SK-N-SH (cell line): ENCODE results near the gene ADGRB2. TPM values are rescaled to one million over a fixed set of nuclear protein-coding genes. Genes with fewer than 3 reads are reported as not detected.

Experiments
- CTCF ChIA-PET: fragments of 300-600, 350-600 bp; formaldehyde crosslinking; extraction: SDS; loops from one replicate; lab custom pipeline; 2021; lab: Yijun Ruan, JAX
- POLR2A ChIA-PET: fragments of 350-600 bp; sonication (Branson Sonifier 250); formaldehyde crosslinking; extraction: SDS; loops from one replicate; lab custom pipeline; 2020; ENCODE audit warnings: antibody characterized with exemption, inconsistent platforms; lab: Yijun Ruan, JAX
- DNase-seq: peaks from one replicate; pipeline ENCODE4 v3.0.0; 2012
- H2AFZ ChIP-seq: fragments of 200-600 bp; sonication (generic); 2 replicates; pipeline ENCODE4 v1.8.1; 2016; ENCODE audit warnings: antibody characterized with exemption, mild to moderate bottlenecking, low read depth
- H3F3A ChIP-seq: fragments of 200-600 bp; sonication (generic); replicated peaks from 2 replicates; pipeline ENCODE3; 2016; ENCODE audit warnings: antibody characterized with exemption, mild to moderate bottlenecking; ENCODE audit not compliant: insufficient read depth
- H3K27ac ChIP-seq, 2 experiments: fragments of 200-500 bp in 1 of 2; fragments of 200-600 bp in 1 of 2; sonication (Bioruptor generic) in 1 of 2; sonication (generic), shearing (Covaris generic) in 1 of 2; 2 replicates each; pipeline versions ENCODE4 v1.5.1 to v1.6.1; 2014 to 2016; ENCODE audit warnings: low read depth in 2 of 2, inconsistent platforms in 1 of 2, low read length in 1 of 2, mild to moderate bottlenecking in 1 of 2, mixed read lengths in 1 of 2
- H3K27me3 ChIP-seq: fragments of 200-600 bp; sonication (generic), shearing (Covaris generic); 2 replicates; pipeline ENCODE4 v1.6.1; 2016; ENCODE audit warnings: mixed run types; ENCODE audit not compliant: insufficient read depth
- H3K36me3 ChIP-seq, 2 experiments: fragments of 200-500 bp in 1 of 2; fragments of 200-600 bp in 1 of 2; sonication (Bioruptor generic) in 1 of 2; sonication (generic) in 1 of 2; replicated peaks in 1 of 2; 2 replicates each; pipeline versions ENCODE3 to v1.5.1; 2014 to 2016; ENCODE audit warnings: low read length in 1 of 2, mild to moderate bottlenecking in 1 of 2; ENCODE audit not compliant: insufficient read depth in 2 of 2, control insufficient read depth in 1 of 2
- H3K4me1 ChIP-seq, 2 experiments: fragments of 200-500 bp in 1 of 2; fragments of 200-600 bp in 1 of 2; sonication (Bioruptor generic) in 1 of 2; sonication (generic), shearing (Covaris generic) in 1 of 2; 2 replicates each; pipeline versions ENCODE4 v1.5.1 to v1.6.1; 2014 to 2016; ENCODE audit warnings: low read depth in 1 of 2, low read length in 1 of 2, mixed run types in 1 of 2; ENCODE audit not compliant: insufficient read depth in 2 of 2, control insufficient read depth in 1 of 2
- H3K4me2 ChIP-seq: fragments of 200-600 bp; sonication (generic), shearing (Covaris generic); 2 replicates; pipeline ENCODE4 v1.6.1; 2017; ENCODE audit warnings: mixed run types
- H3K4me3 ChIP-seq, 2 experiments: fragments of 200-500 bp in 1 of 2; fragments of 200-600 bp in 1 of 2; sonication (Bioruptor generic) in 1 of 2; sonication (generic), shearing (Covaris generic) in 1 of 2; 2 replicates each; pipeline versions ENCODE4 v1.5.1 to v1.8.1; 2014 to 2016; ENCODE audit warnings: low read depth in 2 of 2, inconsistent platforms in 1 of 2, low read length in 1 of 2, mild to moderate bottlenecking in 1 of 2, mixed read lengths in 1 of 2, moderate library complexity in 1 of 2
- H3K79me2 ChIP-seq: fragments of 200-600 bp; sonication (generic); 2 replicates; pipeline ENCODE4 v1.8.1; 2017; ENCODE audit warnings: mild to moderate bottlenecking; ENCODE audit not compliant: insufficient read depth
- H3K9ac ChIP-seq: fragments of 200-600 bp; sonication (generic); 2 replicates; pipeline ENCODE4 v1.6.1; 2017; ENCODE audit warnings: mixed run types
- H3K9me2 ChIP-seq: fragments of 200-600 bp; sonication (generic); 2 replicates; pipeline ENCODE4 v1.6.1; 2017; ENCODE audit warnings: mixed run types
- H3K9me3 ChIP-seq: fragments of 200-600 bp; sonication (generic); 2 replicates; pipeline ENCODE4 v1.6.1; 2017; ENCODE audit warnings: mixed run types, mild to moderate bottlenecking, moderate library complexity
- H4K20me1 ChIP-seq: fragments of 200-600 bp; sonication (generic); 2 replicates; pipeline ENCODE4 v1.6.1; 2017; ENCODE audit warnings: mild to moderate bottlenecking, mixed run types; ENCODE audit not compliant: insufficient read depth
- CHD2 ChIP-seq: fragments of 150-350 bp; IDR thresholded peaks from 2 replicates; pipeline ENCODE4 v1.6.1; 2018; ENCODE audit warnings: low read length; ENCODE audit not compliant: partially characterized antibody
- EZH2phosphoT487 ChIP-seq: fragments of 200-600 bp; sonication (generic); IDR thresholded peaks from 2 replicates; pipeline ENCODE4 v1.6.1; 2017; ENCODE audit warnings: low read depth, mixed run types, mild to moderate bottlenecking, antibody characterized with exemption, moderate library complexity, borderline replicate concordance
- FOSL2 ChIP-seq: IDR thresholded peaks from 2 replicates; pipeline ENCODE4 v1.4.0; 2012; ENCODE audit warnings: low read depth, mild to moderate bottlenecking, moderate library complexity, borderline replicate concordance
- FOXJ3 ChIP-seq: sonication (generic); formaldehyde crosslinking; IDR thresholded peaks from 2 replicates; pipeline ENCODE4 v1.5.1; 2020; ENCODE audit warnings: mild to moderate bottlenecking, missing genetic modification reagents
- NFIC ChIP-seq: IDR thresholded peaks from 2 replicates; pipeline ENCODE4 v1.4.0; 2012; ENCODE audit warnings: borderline replicate concordance
- POLR2AphosphoS5 ChIP-seq: IDR thresholded peaks from 2 replicates; pipeline ENCODE4 v1.6.1; 2012; ENCODE audit warnings: low read depth, low read length
- RFX5 ChIP-seq: IDR thresholded peaks from 2 replicates; pipeline ENCODE4 v1.6.1; 2012; ENCODE audit warnings: mild to moderate bottlenecking, improper control_type of control experiment, low read length
- SIN3A ChIP-seq: IDR thresholded peaks from 2 replicates; pipeline ENCODE4 v1.6.1; 2012; ENCODE audit warnings: low read depth, mild to moderate bottlenecking, low read length, moderate library complexity, borderline replicate concordance
- SMC3 ChIP-seq: IDR thresholded peaks from 2 replicates; pipeline ENCODE4 v1.6.1; 2012; ENCODE audit warnings: low read depth, low read length, improper control_type of control experiment
- TAF1 ChIP-seq: IDR thresholded peaks from 2 replicates; pipeline ENCODE4 v1.6.1; 2012; ENCODE audit warnings: low read depth, mild to moderate bottlenecking, low read length, moderate library complexity, borderline replicate concordance
- WGBS: methylation state at CpG from one replicate; pipeline ENCODE4 v1.1.6; 2017; ENCODE audit warnings: low lambda C conversion rate; 5-methylcytosine and 5-hydroxymethylcytosine counted together
- polyA plus RNA-seq, 3 experiments: library from polyadenylated mRNA; depleted of rRNA; stranded (reverse); fragments of >200 nt; gene quantifications; 2 replicates each; pipeline ENCODE4 v1.2.3, GENCODE V29; 2012
- TF ChIP-seq, protein P1 (sequence below): IDR thresholded peaks from 2 replicates; pipeline ENCODE4 v1.6.1; 2012; ENCODE audit warnings: mild to moderate bottlenecking, low read depth, low read length, moderate library complexity
- TF ChIP-seq, protein P2 (sequence below): fragments of 150-350 bp; IDR thresholded peaks from 2 replicates; pipeline ENCODE4 v1.6.1; 2017; ENCODE audit warnings: antibody characterized with exemption, low read length, low read depth, borderline replicate concordance
- TF ChIP-seq, protein P3 (sequence below): fragments of 200-600 bp; sonication (generic); IDR thresholded peaks from 2 replicates; pipeline ENCODE4 v1.6.1; 2017; ENCODE audit warnings: antibody characterized with exemption, mild to moderate bottlenecking, moderate library complexity

ADGRB2 gene
- polyA plus RNA-seq, 1 of the 3 experiments (the other 2 are of a cell fraction) = 13.0 TPM

DNA sequence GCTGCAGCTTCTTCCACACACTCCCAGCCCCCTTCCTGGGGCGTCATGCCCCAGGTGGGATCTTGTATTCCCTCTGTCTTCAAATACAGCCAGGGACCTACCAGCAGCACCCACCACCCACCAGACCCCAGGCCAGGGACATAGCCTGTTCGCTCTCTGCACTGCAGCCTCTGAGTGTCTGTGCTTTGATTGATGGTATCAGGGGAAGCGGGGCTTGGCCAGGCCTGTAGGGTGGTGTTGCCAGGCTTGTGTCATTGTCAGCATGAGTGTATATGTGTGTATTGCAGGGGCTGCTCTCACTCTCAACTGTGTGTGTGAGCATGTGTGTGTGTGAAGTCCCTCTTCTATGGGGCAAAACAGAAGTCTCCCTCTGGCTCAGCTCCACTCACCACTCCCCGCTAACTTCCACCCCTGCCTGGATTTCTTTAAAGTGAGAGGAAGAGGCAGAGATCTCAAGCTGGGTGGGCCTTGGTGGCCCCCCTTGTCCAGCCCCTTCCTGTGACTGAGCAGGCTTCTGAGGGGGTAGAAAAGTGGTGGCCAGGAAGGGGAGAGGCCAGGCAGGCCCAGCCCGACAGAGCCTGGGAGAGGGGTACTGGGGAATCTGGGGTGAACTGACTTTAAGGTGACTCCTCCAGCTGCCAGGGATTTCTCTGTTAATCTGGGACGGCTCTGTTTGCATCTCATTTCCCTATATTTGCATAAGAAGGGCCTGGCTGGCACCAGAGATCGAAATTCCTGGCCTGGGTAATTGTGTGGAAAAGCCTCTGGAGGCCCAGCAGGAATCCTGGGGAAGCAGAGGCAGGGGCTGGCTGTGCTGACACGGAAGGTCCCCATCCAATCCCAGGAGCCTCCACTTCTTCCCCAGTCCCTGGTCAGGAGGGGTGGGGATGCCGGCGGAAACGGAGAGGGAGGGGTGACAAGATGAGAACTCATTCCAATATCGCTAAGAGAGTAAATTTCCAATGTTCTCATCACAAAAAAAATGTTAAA is 18.6 kb upstream of the ADGRB2 start (continued):
- TF ChIP-seq POLR2AphosphoS5 (no peak), TAF1 (no peak), NFIC (no peak), EZH2phosphoT487 (no peak)
- TF ChIP-seq, protein P1, sequence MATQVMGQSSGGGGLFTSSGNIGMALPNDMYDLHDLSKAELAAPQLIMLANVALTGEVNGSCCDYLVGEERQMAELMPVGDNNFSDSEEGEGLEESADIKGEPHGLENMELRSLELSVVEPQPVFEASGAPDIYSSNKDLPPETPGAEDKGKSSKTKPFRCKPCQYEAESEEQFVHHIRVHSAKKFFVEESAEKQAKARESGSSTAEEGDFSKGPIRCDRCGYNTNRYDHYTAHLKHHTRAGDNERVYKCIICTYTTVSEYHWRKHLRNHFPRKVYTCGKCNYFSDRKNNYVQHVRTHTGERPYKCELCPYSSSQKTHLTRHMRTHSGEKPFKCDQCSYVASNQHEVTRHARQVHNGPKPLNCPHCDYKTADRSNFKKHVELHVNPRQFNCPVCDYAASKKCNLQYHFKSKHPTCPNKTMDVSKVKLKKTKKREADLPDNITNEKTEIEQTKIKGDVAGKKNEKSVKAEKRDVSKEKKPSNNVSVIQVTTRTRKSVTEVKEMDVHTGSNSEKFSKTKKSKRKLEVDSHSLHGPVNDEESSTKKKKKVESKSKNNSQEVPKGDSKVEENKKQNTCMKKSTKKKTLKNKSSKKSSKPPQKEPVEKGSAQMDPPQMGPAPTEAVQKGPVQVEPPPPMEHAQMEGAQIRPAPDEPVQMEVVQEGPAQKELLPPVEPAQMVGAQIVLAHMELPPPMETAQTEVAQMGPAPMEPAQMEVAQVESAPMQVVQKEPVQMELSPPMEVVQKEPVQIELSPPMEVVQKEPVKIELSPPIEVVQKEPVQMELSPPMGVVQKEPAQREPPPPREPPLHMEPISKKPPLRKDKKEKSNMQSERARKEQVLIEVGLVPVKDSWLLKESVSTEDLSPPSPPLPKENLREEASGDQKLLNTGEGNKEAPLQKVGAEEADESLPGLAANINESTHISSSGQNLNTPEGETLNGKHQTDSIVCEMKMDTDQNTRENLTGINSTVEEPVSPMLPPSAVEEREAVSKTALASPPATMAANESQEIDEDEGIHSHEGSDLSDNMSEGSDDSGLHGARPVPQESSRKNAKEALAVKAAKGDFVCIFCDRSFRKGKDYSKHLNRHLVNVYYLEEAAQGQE = no peak

DNA sequence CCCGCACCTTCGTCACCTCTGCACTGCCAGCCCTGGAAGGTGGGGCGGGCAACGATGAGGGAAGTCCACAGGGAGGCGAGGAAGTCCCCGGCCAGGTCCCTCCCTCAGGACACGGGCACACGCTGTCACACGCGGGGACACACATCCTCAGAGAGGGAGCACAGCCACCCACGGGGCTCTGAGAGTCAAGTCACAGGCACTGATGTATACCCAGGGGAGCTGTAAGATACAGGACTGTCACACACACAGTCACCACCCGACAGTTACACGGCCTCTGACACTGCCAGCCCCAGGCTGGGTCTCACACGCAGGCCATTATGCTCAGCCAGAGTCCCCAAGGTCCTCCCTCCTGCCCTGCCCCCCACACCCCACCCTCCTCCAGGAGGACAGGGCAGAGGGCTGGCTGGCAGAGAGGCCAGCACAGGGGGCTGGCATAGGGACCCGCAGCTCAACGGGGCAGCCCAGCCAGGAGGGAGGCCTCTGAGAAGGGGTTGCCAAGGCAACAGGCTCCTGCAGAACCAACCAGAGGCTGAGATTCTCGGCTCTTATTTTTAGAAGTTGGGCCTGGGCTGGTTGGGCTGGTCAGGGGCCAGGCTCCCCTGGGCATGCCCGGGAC is 17.7 kb upstream of the ADGRB2 start:
- Histone ChIP-seq H3K4me3 (no peak overlapping the region), H2AFZ (0 out of 2 replicates have a peak overlapping the region, but pooled peaks have one; percentile 35), H3K9me2 (no peaks in the 10 kb centered on the region), H4K20me1 (no peaks in the 10 kb centered on the region), H3K4me2 (peak overlapping the region; percentile 50; the same call in 1 of the 2 replicates)
- TF ChIP-seq FOSL2 = no peak
- no peak for TF ChIP-seq TAF1
- TF ChIP-seq, protein P2, sequence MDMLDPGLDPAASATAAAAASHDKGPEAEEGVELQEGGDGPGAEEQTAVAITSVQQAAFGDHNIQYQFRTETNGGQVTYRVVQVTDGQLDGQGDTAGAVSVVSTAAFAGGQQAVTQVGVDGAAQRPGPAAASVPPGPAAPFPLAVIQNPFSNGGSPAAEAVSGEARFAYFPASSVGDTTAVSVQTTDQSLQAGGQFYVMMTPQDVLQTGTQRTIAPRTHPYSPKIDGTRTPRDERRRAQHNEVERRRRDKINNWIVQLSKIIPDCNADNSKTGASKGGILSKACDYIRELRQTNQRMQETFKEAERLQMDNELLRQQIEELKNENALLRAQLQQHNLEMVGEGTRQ = no peak
- no peak for TF ChIP-seq CHD2
- TF ChIP-seq SIN3A = no peak
- TF ChIP-seq, protein P3, sequence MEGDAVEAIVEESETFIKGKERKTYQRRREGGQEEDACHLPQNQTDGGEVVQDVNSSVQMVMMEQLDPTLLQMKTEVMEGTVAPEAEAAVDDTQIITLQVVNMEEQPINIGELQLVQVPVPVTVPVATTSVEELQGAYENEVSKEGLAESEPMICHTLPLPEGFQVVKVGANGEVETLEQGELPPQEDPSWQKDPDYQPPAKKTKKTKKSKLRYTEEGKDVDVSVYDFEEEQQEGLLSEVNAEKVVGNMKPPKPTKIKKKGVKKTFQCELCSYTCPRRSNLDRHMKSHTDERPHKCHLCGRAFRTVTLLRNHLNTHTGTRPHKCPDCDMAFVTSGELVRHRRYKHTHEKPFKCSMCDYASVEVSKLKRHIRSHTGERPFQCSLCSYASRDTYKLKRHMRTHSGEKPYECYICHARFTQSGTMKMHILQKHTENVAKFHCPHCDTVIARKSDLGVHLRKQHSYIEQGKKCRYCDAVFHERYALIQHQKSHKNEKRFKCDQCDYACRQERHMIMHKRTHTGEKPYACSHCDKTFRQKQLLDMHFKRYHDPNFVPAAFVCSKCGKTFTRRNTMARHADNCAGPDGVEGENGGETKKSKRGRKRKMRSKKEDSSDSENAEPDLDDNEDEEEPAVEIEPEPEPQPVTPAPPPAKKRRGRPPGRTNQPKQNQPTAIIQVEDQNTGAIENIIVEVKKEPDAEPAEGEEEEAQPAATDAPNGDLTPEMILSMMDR = no peak
- no peak for TF ChIP-seq POLR2AphosphoS5
- TF ChIP-seq SMC3 = no peak
- no peak for TF ChIP-seq RFX5
- no peak for TF ChIP-seq FOXJ3 (CRISPR knock-in tag)
- TF ChIP-seq, all 33 proteins: peak for 0
- POLR2A ChIA-PET = interaction anchor here (0.6 to 6.6 kb wide), 6 partner anchors 12 to 1419 kb away, joined by 3 to 67 read pairs (median 5); partner anchors contain the start of genes ADGRB2 and PTP4A2
- Histone ChIP-seq H3K36me3 (no peaks in the 10 kb centered on the region), H3K9me3 (no peaks in the 10 kb centered on the region), H3K4me1 (peaks cover 21 to 81% of the 10 kb centered on the region in 2 experiments), H3F3A (peaks cover 6% of the 10 kb centered on the region), H3K79me2 (no peaks in the 10 kb centered on the region), H3K27me3 (no peaks in the 10 kb centered on the region), H3K27ac (peak overlapping the region in 1 of 2 experiments; percentile 97; a peak in 2 of 4 replicates), H3K9ac (no peak overlapping the region)
- 41% methylated on average over 10 of the region's 18 CpGs for WGBS
- CTCF ChIA-PET = interaction anchor here (5.1 to 21.1 kb wide), 2 partner anchors 22 to 66 kb away, joined by 28 to 707 read pairs; partner anchors contain the start of gene ADGRB2
- DNase-seq = peak; percentile 77
